HEK293T (cell line): ENCODE results near the gene NAMPT.
"Not testable (repeated sequence)": the region's sequence is repeated elsewhere in the genome, so short reads cannot be mapped to it uniquely, and the experiment has no call there.

Source experiments
- CTCF ChIA-PET: fragments of 350-600 bp; formaldehyde crosslinking; extraction: SDS; loops from one replicate; lab custom pipeline; 2021; ENCODE audit warnings: antibody characterized with exemption, inconsistent platforms; lab: Yijun Ruan, JAX
- POLR2A ChIA-PET: fragments of 350-600 bp; formaldehyde crosslinking; extraction: SDS; loops from one replicate; lab custom pipeline; 2020; ENCODE audit warnings: antibody characterized with exemption, inconsistent platforms; lab: Yijun Ruan, JAX
- DNase-seq: peaks from one replicate; pipeline ENCODE4 v3.0.0; 2012; ENCODE audit warnings: mixed read lengths; ENCODE audit errors: extremely low spot score
- ARNT ChIP-seq: fragments of 450-650 bp; IDR thresholded peaks from 2 replicates; pipeline ENCODE4 v1.6.1; 2017; ENCODE audit warnings: mild to moderate bottlenecking
- BHLHE40 ChIP-seq: fragments of 450-650 bp; IDR thresholded peaks from 2 replicates; pipeline ENCODE4 v1.6.1; 2016; ENCODE audit warnings: mild to moderate bottlenecking, moderate library complexity, borderline replicate concordance
- CTBP1 ChIP-seq: fragments of 450-650 bp; IDR thresholded peaks from 2 replicates; pipeline ENCODE4 v1.6.1; 2016; ENCODE audit warnings: borderline replicate concordance
- ELF4 ChIP-seq: fragments of 450-650 bp; IDR thresholded peaks from 2 replicates; pipeline ENCODE4 v1.6.1; 2017; ENCODE audit warnings: antibody characterized with exemption
- FOXA1 ChIP-seq: fragments of 450-650 bp; IDR thresholded peaks from 2 replicates; pipeline ENCODE4 v1.6.1; 2016; ENCODE audit warnings: mild to moderate bottlenecking
- FOXK2 ChIP-seq: fragments of 450-650 bp; IDR thresholded peaks from 2 replicates; pipeline ENCODE4 v1.6.1; 2016; ENCODE audit warnings: mild to moderate bottlenecking
- FOXM1 ChIP-seq: fragments of 450-650 bp; IDR thresholded peaks from 2 replicates; pipeline ENCODE4 v1.6.1; 2017; ENCODE audit warnings: mild to moderate bottlenecking, borderline replicate concordance
- HDGF ChIP-seq: fragments of 450-650 bp; IDR thresholded peaks from 2 replicates; pipeline ENCODE4 v1.6.1; 2017; ENCODE audit warnings: antibody characterized with exemption, borderline replicate concordance
- L3MBTL2 ChIP-seq: fragments of 450-650 bp; conservative IDR thresholded peaks from 2 replicates; pipeline ENCODE4 v1.6.1; 2016; ENCODE audit warnings: mild to moderate bottlenecking
- LEF1 ChIP-seq: fragments of 450-650 bp; IDR thresholded peaks from 2 replicates; pipeline ENCODE4 v1.6.1; 2017; ENCODE audit warnings: mild to moderate bottlenecking, borderline replicate concordance
- NFRKB ChIP-seq: fragments of 450-650 bp; IDR thresholded peaks from 2 replicates; pipeline ENCODE4 v1.6.1; 2016; ENCODE audit warnings: mild to moderate bottlenecking, moderate library complexity
- SP1 ChIP-seq: fragments of 450-650 bp; IDR thresholded peaks from 2 replicates; pipeline ENCODE4 v1.6.1; 2017
- SUZ12 ChIP-seq: fragments of 450-650 bp; IDR thresholded peaks from 2 replicates; pipeline ENCODE4 v1.6.1; 2016; ENCODE audit warnings: mild to moderate bottlenecking
- TARDBP ChIP-seq: fragments of 450-650 bp; IDR thresholded peaks from 2 replicates; pipeline ENCODE4 v1.6.1; 2016
- ZNF384 ChIP-seq: fragments of 450-650 bp; IDR thresholded peaks from 2 replicates; pipeline ENCODE4 v1.6.1; 2016
- TF ChIP-seq, protein P1 (sequence below): fragments of 450-650 bp; IDR thresholded peaks from 2 replicates; pipeline ENCODE4 v1.6.1; 2016

NAMPT gene

DNA sequence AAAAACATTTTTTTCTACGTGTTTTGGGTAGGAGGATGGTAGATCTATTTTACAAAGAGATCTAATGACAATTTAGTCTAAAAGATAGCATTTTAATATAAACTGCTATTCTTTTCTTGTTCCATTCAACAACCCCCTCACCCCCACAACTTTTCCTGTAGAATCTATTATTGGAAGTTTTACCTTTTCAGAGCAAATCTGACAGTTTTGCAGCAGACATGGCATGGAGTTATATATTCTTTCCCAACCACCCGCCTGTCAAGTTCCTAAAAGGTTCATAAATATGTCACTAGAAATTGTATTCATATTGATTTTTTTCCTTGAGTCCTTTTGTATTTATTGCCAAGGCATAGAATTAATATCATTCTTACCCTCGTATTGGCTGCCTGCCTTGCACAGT lies 21.5 kb upstream of the NAMPT start:
- no peak for TF ChIP-seq TARDBP
- TF ChIP-seq FOXA1: no peak
- ChIA-PET CTCF (no interaction called here), POLR2A (no interaction called here)
- no peak for DNase-seq

DNA sequence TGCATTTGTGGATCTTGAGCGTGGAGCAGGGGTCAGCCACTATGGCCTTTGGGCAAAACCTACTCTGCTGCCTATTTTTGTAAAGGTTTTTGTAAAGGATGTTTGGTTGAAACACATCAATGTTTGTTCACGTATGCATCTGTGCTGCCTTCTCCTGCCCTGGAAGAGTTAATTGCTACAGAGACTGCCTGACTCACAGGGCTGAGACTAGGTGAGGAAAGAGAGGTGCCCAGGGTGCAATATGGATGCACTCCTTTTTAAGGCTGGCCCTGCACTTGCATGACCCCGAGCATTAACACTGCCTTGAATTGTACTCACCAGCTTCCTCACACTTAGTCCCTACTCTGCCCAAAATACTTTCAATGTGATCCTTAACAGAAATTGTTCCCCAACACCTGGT lies 20.9 kb upstream of the NAMPT start:
- no peak for DNase-seq
- no peak for TF ChIP-seq CTBP1
- TF ChIP-seq SP1: no peak
- TF ChIP-seq ZNF384: no peak
- TF ChIP-seq FOXK2: no peak
- TF ChIP-seq, protein P1, sequence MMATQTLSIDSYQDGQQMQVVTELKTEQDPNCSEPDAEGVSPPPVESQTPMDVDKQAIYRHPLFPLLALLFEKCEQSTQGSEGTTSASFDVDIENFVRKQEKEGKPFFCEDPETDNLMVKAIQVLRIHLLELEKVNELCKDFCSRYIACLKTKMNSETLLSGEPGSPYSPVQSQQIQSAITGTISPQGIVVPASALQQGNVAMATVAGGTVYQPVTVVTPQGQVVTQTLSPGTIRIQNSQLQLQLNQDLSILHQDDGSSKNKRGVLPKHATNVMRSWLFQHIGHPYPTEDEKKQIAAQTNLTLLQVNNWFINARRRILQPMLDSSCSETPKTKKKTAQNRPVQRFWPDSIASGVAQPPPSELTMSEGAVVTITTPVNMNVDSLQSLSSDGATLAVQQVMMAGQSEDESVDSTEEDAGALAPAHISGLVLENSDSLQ: no peak
- no peak for TF ChIP-seq L3MBTL2
- TF ChIP-seq ARNT: no peak
- no peak for TF ChIP-seq HDGF
- no peak for TF ChIP-seq TARDBP
- no peak for TF ChIP-seq ELF4
- TF ChIP-seq BHLHE40: no peak
- TF ChIP-seq FOXA1: no peak
- no peak for TF ChIP-seq LEF1
- TF ChIP-seq FOXM1: no peak
- no peak for TF ChIP-seq NFRKB
- no peak for TF ChIP-seq SUZ12
- POLR2A ChIA-PET: no interaction called here
- CTCF ChIA-PET: no interaction called here

DNA sequence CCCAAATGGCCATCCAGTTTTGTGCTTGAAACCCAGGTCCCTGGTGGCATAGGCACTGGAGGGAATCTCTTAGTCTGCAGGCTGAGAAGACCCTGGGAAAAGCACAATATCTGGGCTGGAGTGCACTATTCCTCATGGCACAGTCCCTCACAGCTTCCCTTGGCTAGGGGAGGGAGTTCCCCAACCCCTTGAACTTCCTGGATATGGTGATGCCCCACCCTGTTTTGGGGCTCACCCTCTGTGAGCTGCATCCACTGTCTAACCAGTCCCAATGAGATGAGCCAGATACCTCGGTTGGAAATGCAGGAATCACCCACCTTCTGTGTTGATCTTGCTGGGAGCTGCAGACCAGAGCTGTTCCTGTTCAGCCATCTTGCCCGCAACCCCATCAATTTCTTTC lies 19.8 kb upstream of the NAMPT start:
- TF ChIP-seq FOXM1 (no peak), HDGF (no peak), BHLHE40 (no peak), LEF1 (no peak), SUZ12 (no peak), TARDBP (no peak), FOXK2 (no peak)
- ChIA-PET POLR2A (no interaction called here), CTCF (no interaction called here)
- no peak for DNase-seq

DNA sequence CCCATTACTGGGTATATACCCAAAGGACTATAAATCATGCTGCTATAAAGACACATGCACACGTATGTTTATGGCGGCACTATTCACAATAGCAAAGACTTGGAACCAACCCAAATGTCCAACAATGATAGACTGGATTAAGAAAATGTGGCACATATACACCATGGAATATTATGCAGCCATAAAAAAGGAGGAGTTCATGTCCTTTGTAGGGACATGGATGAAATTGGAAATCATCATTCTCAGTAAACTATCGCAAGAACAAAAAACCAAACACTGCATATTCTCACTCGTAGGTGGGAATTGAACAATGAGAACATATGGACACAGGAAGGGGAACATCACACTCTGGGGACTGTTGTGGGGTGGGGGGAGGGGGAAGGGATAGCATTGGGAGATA lies 13.8 kb upstream of the NAMPT start:
- CTCF ChIA-PET, POLR2A ChIA-PET, DNase-seq: not testable (repeated sequence)

DNA sequence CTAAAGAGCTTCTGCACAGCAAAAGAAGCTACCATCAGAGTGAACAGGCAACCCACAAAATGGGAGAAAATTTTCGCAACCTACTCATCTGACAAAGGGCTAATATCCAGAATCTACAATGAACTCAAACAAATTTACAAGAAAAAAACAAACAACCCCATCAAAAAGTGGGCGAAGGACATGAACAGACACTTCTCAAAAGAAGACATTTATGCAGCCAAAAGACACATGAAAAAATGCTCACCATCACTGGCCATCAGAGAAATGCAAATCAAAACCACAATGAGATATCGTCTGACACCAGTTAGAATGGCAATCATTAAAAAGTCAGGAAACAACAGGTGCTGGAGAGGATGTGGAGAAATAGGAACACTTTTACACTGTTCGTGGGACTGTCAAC lies 13.4 kb upstream of the NAMPT start:
- DNase-seq, POLR2A ChIA-PET, CTCF ChIA-PET: not testable (repeated sequence)

DNA sequence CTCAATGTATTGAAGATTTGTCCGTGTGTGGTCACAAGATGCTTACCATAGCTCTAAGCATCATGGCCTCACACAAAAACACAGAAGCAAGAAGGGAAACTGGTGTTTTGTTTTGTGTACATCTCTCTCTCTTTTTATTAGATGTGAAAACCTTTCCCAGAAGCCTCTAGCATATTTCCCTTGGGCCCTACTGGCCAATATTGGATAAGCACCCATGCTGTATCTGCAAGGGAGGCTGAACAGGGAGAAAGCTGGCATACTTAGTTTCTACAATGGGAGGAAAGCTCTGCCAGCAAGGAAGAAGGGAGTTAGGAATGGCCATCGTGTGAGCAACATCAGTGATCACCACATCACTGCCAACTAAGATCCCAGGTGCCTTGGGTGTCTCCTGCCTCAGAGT lies 9.6 kb upstream of the NAMPT start:
- ChIA-PET CTCF (no interaction called here), POLR2A (interaction anchor here (1.0 to 1.5 kb wide), 2 partner anchors 9 kb away, joined by 3 to 5 read pairs; partner anchors contain the start of gene NAMPT)
- DNase-seq: no peak
- TF ChIP-seq ELF4 (no peak), FOXA1 (no peak), SUZ12 (no peak), FOXM1 (no peak), NFRKB (no peak), HDGF (no peak), ZNF384 (no peak), ARNT (no peak), LEF1 (no peak), SP1 (no peak), BHLHE40 (no peak), TARDBP (no peak), FOXK2 (no peak), CTBP1 (no peak)
- TF ChIP-seq, protein P1: no peak

DNA sequence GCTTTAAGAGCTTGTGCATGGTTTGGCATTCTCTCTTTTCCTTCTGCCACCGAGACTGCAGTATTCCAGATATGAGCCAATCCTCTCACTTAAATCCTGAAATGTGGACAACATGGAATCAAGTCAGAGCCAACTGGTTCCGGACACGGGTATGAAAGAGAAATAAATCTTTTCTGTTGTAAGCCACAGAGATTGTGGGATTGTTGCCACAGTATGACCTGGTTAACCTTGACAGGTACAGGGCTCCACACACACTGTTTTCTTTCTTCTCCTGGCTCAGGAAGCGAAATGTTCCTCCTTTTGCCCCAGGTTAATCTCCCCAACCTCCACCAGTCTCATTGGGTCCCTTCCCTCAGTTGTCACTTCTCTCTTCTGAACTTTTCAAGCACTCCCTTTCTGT lies 6.5 kb upstream of the NAMPT start:
- CTCF ChIA-PET: no interaction called here
- POLR2A ChIA-PET: no interaction called here
- DNase-seq: no peak

More for the DNA sequence above, 6.5 kb upstream of the NAMPT start:
- TF ChIP-seq, protein P1: no peak
- TF ChIP-seq FOXK2 (no peak), ELF4 (no peak), BHLHE40 (no peak), FOXA1 (no peak), LEF1 (no peak)
